GM12878 (cell line): Measurements from ENCODE around the gene CEP83. TPM values are rescaled to one million over a fixed set of nuclear protein-coding genes. Genes with fewer than 3 reads are reported as not detected.
A peak's percentile ranks its signal among the peaks of the same experiment; 100 is the strongest.

Experiments used
- BACH1 ChIP-seq: fragments of 450-650 bp; IDR thresholded peaks from 2 replicates; pipeline ENCODE4 v1.6.1; 2017; ENCODE audit warnings: mild to moderate bottlenecking, borderline replicate concordance
- CBX3 ChIP-seq: fragments of 200-600 bp; sonication (generic); IDR thresholded peaks from 2 replicates; pipeline ENCODE4 v1.6.1; 2016; ENCODE audit warnings: low read depth, borderline replicate concordance
- CHD2 ChIP-seq: IDR thresholded peaks from 2 replicates; pipeline ENCODE4 v1.6.1; 2011; ENCODE audit warnings: low read depth, low read length, improper control_type of control experiment, borderline replicate concordance
- E2F4 ChIP-seq: IDR thresholded peaks from 2 replicates; pipeline ENCODE4 v1.6.1; 2012; ENCODE audit warnings: low read depth, low read length, improper control_type of control experiment
- EED ChIP-seq: sonication (generic); IDR thresholded peaks from 2 replicates; pipeline ENCODE4 v1.6.1; 2016; ENCODE audit warnings: antibody characterized with exemption, low read depth
- ESRRA ChIP-seq: IDR thresholded peaks from 2 replicates; pipeline ENCODE4 v1.6.1; 2012; ENCODE audit warnings: mild to moderate bottlenecking, low read length, improper control_type of control experiment
- HDAC2 ChIP-seq: fragments of 200-600 bp; sonication (generic); IDR thresholded peaks from 2 replicates; pipeline ENCODE4 v1.6.1; 2017
- HDGF ChIP-seq: fragments of 450-650 bp; IDR thresholded peaks from 2 replicates; pipeline ENCODE4 v1.6.1; 2016; ENCODE audit warnings: antibody characterized with exemption
- IRF4 ChIP-seq: IDR thresholded peaks from 2 replicates; pipeline ENCODE4 v1.6.1; 2011; ENCODE audit warnings: low read depth, low read length
- NFYB ChIP-seq: IDR thresholded peaks from 2 replicates; pipeline ENCODE4 v1.6.1; 2011; ENCODE audit warnings: low read depth, mild to moderate bottlenecking, low read length, improper control_type of control experiment, moderate library complexity; ENCODE audit not compliant: insufficient read depth
- PML ChIP-seq: IDR thresholded peaks from 2 replicates; pipeline ENCODE4 v1.6.1; 2012; ENCODE audit warnings: low read length, inconsistent platforms
- RAD51 ChIP-seq: fragments of 450-650 bp; IDR thresholded peaks from 2 replicates; pipeline ENCODE4 v1.6.1; 2016; ENCODE audit warnings: moderate library complexity, mild to moderate bottlenecking, inconsistent platforms
- SMAD1 ChIP-seq: fragments of 450-650 bp; IDR thresholded peaks from 2 replicates; pipeline ENCODE4 v1.6.1; 2018; ENCODE audit warnings: mild to moderate bottlenecking, low read depth; ENCODE audit not compliant: partially characterized antibody
- SMC3 ChIP-seq: IDR thresholded peaks from 2 replicates; pipeline ENCODE4 v1.6.1; 2011; ENCODE audit warnings: low read length, improper control_type of control experiment, borderline replicate concordance
- SUPT20H ChIP-seq: IDR thresholded peaks from 2 replicates; pipeline ENCODE4 v1.6.1; 2011; ENCODE audit warnings: low read depth, mild to moderate bottlenecking, low read length, moderate library complexity, borderline replicate concordance; ENCODE audit not compliant: control insufficient read depth
- TCF3 ChIP-seq: IDR thresholded peaks from 2 replicates; pipeline ENCODE4 v1.6.1; 2012; ENCODE audit warnings: low read depth, mild to moderate bottlenecking, low read length, borderline replicate concordance; ENCODE audit not compliant: insufficient read depth
- ZBTB4 ChIP-seq: fragments of 450-650 bp; formaldehyde crosslinking; IDR thresholded peaks from 2 replicates; pipeline ENCODE4 v1.4.0; 2022; ENCODE audit warnings: mild to moderate bottlenecking, moderate library complexity
- ZNF24 ChIP-seq: fragments of 450-650 bp; IDR thresholded peaks from 2 replicates; pipeline ENCODE4 v1.6.1; 2017; ENCODE audit warnings: antibody characterized with exemption, mild to moderate bottlenecking
- ZNF274 ChIP-seq: IDR thresholded peaks from one replicate; pipeline ENCODE4 v1.8.0; 2011; ENCODE audit not compliant: insufficient read length, insufficient read depth
- ZNF622 ChIP-seq: fragments of 450-650 bp; IDR thresholded peaks from 2 replicates; pipeline ENCODE4 v1.6.1; 2017; ENCODE audit warnings: mild to moderate bottlenecking, inconsistent platforms
- ZSCAN29 ChIP-seq: fragments of 450-650 bp; IDR thresholded peaks from 2 replicates; pipeline ENCODE4 v1.6.1; 2017; ENCODE audit warnings: mild to moderate bottlenecking, moderate library complexity
- polyA plus RNA-seq, 11 experiments: library from polyadenylated mRNA; depleted of rRNA in 4 of 11; unstranded in 6 of 11; stranded (reverse) in 5 of 11; fragments of >200 nt; fragmentation: Nextera tagmentation in 4 of 11; fragmentation: Illumina TruSeq in 1 of 11; extraction: Ambion mirVana in 4 of 11; extraction: Trizol in 1 of 11; gene quantifications; 1 replicate in 1 of 11; 2 replicates in 10 of 11; pipeline versions ENCODE4 v1.2.1 to v1.2.3, GENCODE V29; 2011 to 2016; ENCODE audit warnings: inconsistent platforms in 2 of 11, missing spikeins in 2 of 11, low read depth in 1 of 11
- total RNA-seq, 4 experiments: library from RNA; depleted of rRNA in 3 of 4; stranded (reverse); fragments of >200 nt in 3 of 4; fragmentation: Illumina TruSeq in 1 of 4; extraction: Trizol in 1 of 4; gene quantifications; 2 replicates each; pipeline versions ENCODE4 v1.2.1 to v1.2.3, GENCODE V29; 2013 to 2021
- TF ChIP-seq, protein P1 (sequence below): IDR thresholded peaks from 2 replicates; pipeline ENCODE4 v1.6.1; 2011; ENCODE audit warnings: mild to moderate bottlenecking, low read depth, low read length, moderate library complexity; ENCODE audit not compliant: insufficient replicate concordance
- TF ChIP-seq, protein P2 (sequence below): fragments of 450-650 bp; IDR thresholded peaks from 2 replicates; pipeline ENCODE4 v1.6.1; 2016; ENCODE audit warnings: mild to moderate bottlenecking

The CEP83 gene
- total and polyA plus RNA-seq, 10 of the 15 experiments (the other 5 are each of a cell fraction or from before 2014, with no cell fraction given), result 4.3 to 39.0 (median 22.5) TPM

GRCh38 chr12:94405413-94406116 lies 54.1 kb downstream of the CEP83 start (continued):
- TF ChIP-seq, protein P1, sequence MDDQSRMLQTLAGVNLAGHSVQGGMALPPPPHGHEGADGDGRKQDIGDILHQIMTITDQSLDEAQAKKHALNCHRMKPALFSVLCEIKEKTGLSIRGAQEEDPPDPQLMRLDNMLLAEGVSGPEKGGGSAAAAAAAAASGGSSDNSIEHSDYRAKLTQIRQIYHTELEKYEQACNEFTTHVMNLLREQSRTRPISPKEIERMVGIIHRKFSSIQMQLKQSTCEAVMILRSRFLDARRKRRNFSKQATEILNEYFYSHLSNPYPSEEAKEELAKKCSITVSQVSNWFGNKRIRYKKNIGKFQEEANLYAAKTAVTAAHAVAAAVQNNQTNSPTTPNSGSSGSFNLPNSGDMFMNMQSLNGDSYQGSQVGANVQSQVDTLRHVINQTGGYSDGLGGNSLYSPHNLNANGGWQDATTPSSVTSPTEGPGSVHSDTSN, result no peak
- TF ChIP-seq CBX3, result no peak
- no peak for TF ChIP-seq ESRRA
- TF ChIP-seq ZNF24, result 0 out of 2 replicates have a peak, but pooled peaks have one; percentile 30
- TF ChIP-seq E2F4, result no peak
- TF ChIP-seq SMAD1, result no peak
- TF ChIP-seq EED, result no peak
- TF ChIP-seq ZBTB4 (CRISPR knock-in tag), result no peak
- no peak for TF ChIP-seq TCF3
- TF ChIP-seq, protein P2, sequence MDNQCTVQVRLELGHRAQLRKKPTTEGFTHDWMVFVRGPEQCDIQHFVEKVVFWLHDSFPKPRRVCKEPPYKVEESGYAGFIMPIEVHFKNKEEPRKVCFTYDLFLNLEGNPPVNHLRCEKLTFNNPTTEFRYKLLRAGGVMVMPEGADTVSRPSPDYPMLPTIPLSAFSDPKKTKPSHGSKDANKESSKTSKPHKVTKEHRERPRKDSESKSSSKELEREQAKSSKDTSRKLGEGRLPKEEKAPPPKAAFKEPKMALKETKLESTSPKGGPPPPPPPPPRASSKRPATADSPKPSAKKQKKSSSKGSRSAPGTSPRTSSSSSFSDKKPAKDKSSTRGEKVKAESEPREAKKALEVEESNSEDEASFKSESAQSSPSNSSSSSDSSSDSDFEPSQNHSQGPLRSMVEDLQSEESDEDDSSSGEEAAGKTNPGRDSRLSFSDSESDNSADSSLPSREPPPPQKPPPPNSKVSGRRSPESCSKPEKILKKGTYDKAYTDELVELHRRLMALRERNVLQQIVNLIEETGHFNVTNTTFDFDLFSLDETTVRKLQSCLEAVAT, result peak; percentile 42; the same call in 1 of the 2 replicates
- TF ChIP-seq SUPT20H, result no peak
- TF ChIP-seq ZSCAN29, result no peak
- no peak for TF ChIP-seq BACH1
- no peak for TF ChIP-seq CHD2
- TF ChIP-seq HDGF, result no peak
- no peak for TF ChIP-seq NFYB
- no peak for TF ChIP-seq SMC3
- TF ChIP-seq ZNF622, result no peak
- no peak for TF ChIP-seq ZNF274
- 0 out of 2 replicates have a peak, but pooled peaks have one; percentile 34 for TF ChIP-seq IRF4
- TF ChIP-seq RAD51, result peak; percentile 32; the same call in 1 of the 2 replicates
- no peak for TF ChIP-seq PML
- TF ChIP-seq HDAC2, result no peak
